Stimulated activated CD4-positive, alpha-beta T cell treated with anti-CD3 and anti-CD28 coated beads, Interleukin-1b, Interleukin-23, amount 100 ng/mL, for 4 hours (primary cell): ENCODE measurements around the gene GFPT2.

ENCODE experiments used
- DNase-seq, 2 donors: peaks; one replicate each; pipeline ENCODE4 v3.0.0-alpha.2; 2020; ENCODE audit warnings: low read depth in 2 of 2

Gene GFPT2

GRCh38 chr5:180350711-180351465 lies 2.2 kb downstream of the GFPT2 start:
- DNase-seq, result no peak

- no peak for DNase-seq
Measured at GRCh38 chr5:180350296-180350695, 2.8 kb downstream of the GFPT2 start.

- DNase-seq, result no peak
Measured at GRCh38 chr5:180349391-180349790, 3.7 kb downstream of the GFPT2 start.

- no peak for DNase-seq
Measured at GRCh38 chr5:180348336-180348735, 4.8 kb downstream of the GFPT2 start.

- no peak for DNase-seq
Measured at GRCh38 chr5:180347702-180348101, 5.4 kb downstream of the GFPT2 start.

- DNase-seq, result no peak
Measured at GRCh38 chr5:180346358-180346757, 6.8 kb downstream of the GFPT2 start.

- DNase-seq, result no peak
Measured at GRCh38 chr5:180345781-180346180, 7.4 kb downstream of the GFPT2 start.

- DNase-seq, result no peak
Measured at GRCh38 chr5:180345186-180345585, 8.0 kb downstream of the GFPT2 start.

GRCh38 chr5:180344696-180344999 lies 8.5 kb downstream of the GFPT2 start:
- DNase-seq, result no peak

- no peak for DNase-seq
Measured at GRCh38 chr5:180343831-180344695, 9.1 kb downstream of the GFPT2 start.

- DNase-seq, result no peak
Measured at GRCh38 chr5:180343110-180343830, 9.9 kb downstream of the GFPT2 start.

GRCh38 chr5:180341595-180341994 lies 11.5 kb downstream of the GFPT2 start:
- DNase-seq, result no peak

GRCh38 chr5:180340856-180341255 lies 12.3 kb downstream of the GFPT2 start:
- no peak for DNase-seq

GRCh38 chr5:180339583-180340183 lies 13.5 kb downstream of the GFPT2 start:
- no peak for DNase-seq

GRCh38 chr5:180338001-180338707 lies 15.0 kb downstream of the GFPT2 start:
- no peak for DNase-seq

- no peak for DNase-seq
Measured at GRCh38 chr5:180336234-180337020, 16.7 kb downstream of the GFPT2 start.

- no peak for DNase-seq
Measured at GRCh38 chr5:180335614-180336233, 17.4 kb downstream of the GFPT2 start.

GRCh38 chr5:180334751-180335613 lies 18.2 kb downstream of the GFPT2 start:
- no peak for DNase-seq

GRCh38 chr5:180334176-180334575 lies 19.0 kb downstream of the GFPT2 start:
- no peak for DNase-seq
